A549 (cell line): ENCODE results near the gene ITSN2. TPM values are rescaled to one million over a fixed set of nuclear protein-coding genes. Genes with fewer than 3 reads are reported as not detected.

Experiments
- ATAC-seq, 2 experiments: fragments of 200-7000 bp in 1 of 2; fragments of >200 bp in 1 of 2; cut with Nextera tagmentation in 1 of 2; cut with Tn5 transposase in 1 of 2; 3 replicates each; pipeline versions ENCODE4 v1.8.0 to v1.9.1; 2018 to 2020; ENCODE audit warnings: mild to moderate bottlenecking in 1 of 2, moderate library complexity in 1 of 2
- CTCF ChIA-PET: fragments of 300-600 bp; sonication (Branson Sonifier 250); formaldehyde crosslinking; extraction: SDS; loops from one replicate; lab custom pipeline; 2021; ENCODE audit warnings: antibody characterized with exemption, inconsistent platforms; lab: Yijun Ruan, JAX
- POLR2A ChIA-PET: fragments of 350-600 bp; formaldehyde crosslinking; extraction: SDS; loops from one replicate; lab custom pipeline; 2021; ENCODE audit warnings: antibody characterized with exemption, inconsistent platforms; lab: Yijun Ruan, JAX
- DNase-seq, 2 experiments: peaks; one replicate each; pipeline versions ENCODE4 v3.0.0 to v3.0.0-alpha.2; 2011 to 2016; ENCODE audit warnings: low read depth in 1 of 2, low spot score in 1 of 2
- FAIRE-seq: peaks from 2 replicates; lab custom pipeline; 2011; peaks lifted over from hg19 to GRCh38; lab: Jason Lieb, UNC
- H3K27ac ChIP-seq, 2 experiments: fragments of >200 bp; sonication (Bioruptor Twin); formaldehyde crosslinking; 3 replicates each; pipeline ENCODE4 v1.5.1; 2016 to 2017
- H3K4me1 ChIP-seq: fragments of >200 bp; sonication (Bioruptor Twin); formaldehyde crosslinking; 3 replicates; pipeline ENCODE4 v1.6.1; 2016
- H3K4me2 ChIP-seq: fragments of >200 bp; sonication (Bioruptor Twin); formaldehyde crosslinking; 3 replicates; pipeline ENCODE4 v1.6.1; 2016
- H3K4me3 ChIP-seq: fragments of >200 bp; sonication (Bioruptor Twin); formaldehyde crosslinking; 3 replicates; pipeline ENCODE4 v1.5.1; 2016
- H3K9me3 ChIP-seq: fragments of >200 bp; sonication (Bioruptor Twin); formaldehyde crosslinking; 3 replicates; pipeline ENCODE4 v1.6.1; 2016
- BCL3 ChIP-seq: fragments of >200 bp; sonication (Bioruptor Twin); formaldehyde crosslinking; IDR thresholded peaks from 3 replicates; pipeline ENCODE4 v1.6.1; 2016
- CEBPB ChIP-seq, 2 experiments: fragments of >200 bp in 1 of 2; sonication (Bioruptor Twin) in 1 of 2; formaldehyde crosslinking in 1 of 2; IDR thresholded peaks; 2 replicates each; pipeline ENCODE4 v1.6.1; 2012 to 2016
- CHD2 ChIP-seq: fragments of 150-350 bp; IDR thresholded peaks from 2 replicates; pipeline ENCODE4 v1.6.1; 2014; ENCODE audit warnings: low read length; ENCODE audit not compliant: partially characterized antibody
- CTCF ChIP-seq: fragments of >200 bp; sonication (Bioruptor Twin); formaldehyde crosslinking; IDR thresholded peaks from 3 replicates; pipeline ENCODE4 v1.5.1; 2016
- E2F6 ChIP-seq: IDR thresholded peaks from 2 replicates; pipeline ENCODE4 v1.6.1; 2012; ENCODE audit warnings: low read depth, borderline replicate concordance
- EHMT2 ChIP-seq: fragments of 200-600 bp; sonication (generic); IDR thresholded peaks from 2 replicates; pipeline ENCODE4 v1.6.1; 2016; ENCODE audit warnings: antibody characterized with exemption, low read depth, mild to moderate bottlenecking, moderate library complexity
- ESRRA ChIP-seq: fragments of 150-350 bp; IDR thresholded peaks from 2 replicates; pipeline ENCODE4 v1.6.1; 2014; ENCODE audit warnings: mild to moderate bottlenecking, low read length, borderline replicate concordance
- FOXS1 ChIP-seq: fragments of 250-450 bp; sonication (Bioruptor Pico); IDR thresholded peaks from 2 replicates; pipeline ENCODE4 v1.5.0; 2020; ENCODE audit warnings: mild to moderate bottlenecking, moderate library complexity
- GATA3 ChIP-seq: IDR thresholded peaks from 2 replicates; pipeline ENCODE4 v1.6.1; 2012; ENCODE audit warnings: borderline replicate concordance
- HDAC2 ChIP-seq: fragments of 200-600 bp; sonication (generic); IDR thresholded peaks from 2 replicates; pipeline ENCODE4 v1.6.1; 2016
- HEYL ChIP-seq: fragments of 250-450 bp; sonication (Bioruptor Pico); IDR thresholded peaks from 2 replicates; pipeline ENCODE4 v1.8.0; 2021; ENCODE audit warnings: mild to moderate bottlenecking, moderate library complexity
- HOXA7 ChIP-seq: fragments of 250-450 bp; sonication (Bioruptor Pico); IDR thresholded peaks from 2 replicates; pipeline ENCODE4 v1.5.0; 2020; ENCODE audit warnings: mild to moderate bottlenecking, moderate library complexity
- KDM1A ChIP-seq: fragments of 200-600 bp; sonication (generic); IDR thresholded peaks from 2 replicates; pipeline ENCODE4 v1.6.1; 2016; ENCODE audit warnings: low read depth, mild to moderate bottlenecking
- MAFK ChIP-seq: fragments of 450-650 bp; IDR thresholded peaks from 2 replicates; pipeline ENCODE4 v1.6.1; 2014; ENCODE audit not compliant: partially characterized antibody
- MYC ChIP-seq: IDR thresholded peaks from 2 replicates; pipeline ENCODE4 v1.6.1; 2012; ENCODE audit warnings: mild to moderate bottlenecking, inconsistent platforms, low read length, improper control_type of control experiment, borderline replicate concordance
- NR3C1 ChIP-seq: fragments of >200 bp; sonication (Bioruptor Twin); formaldehyde crosslinking; IDR thresholded peaks from 3 replicates; pipeline ENCODE4 v1.6.1; 2017
- POLR2AphosphoS2 ChIP-seq: conservative IDR thresholded peaks from 2 replicates; pipeline ENCODE4 v1.6.1; 2012; ENCODE audit warnings: low read length, improper control_type of control experiment, inconsistent platforms
- RAD21 ChIP-seq, 2 experiments: fragments of >200 bp in 1 of 2; sonication (Bioruptor Twin) in 1 of 2; formaldehyde crosslinking in 1 of 2; IDR thresholded peaks in 1 of 2; conservative IDR thresholded peaks in 1 of 2; 2 replicates in 1 of 2; 3 replicates in 1 of 2; pipeline ENCODE4 v1.6.1; 2012 to 2018; ENCODE audit warnings: inconsistent platforms in 1 of 2
- RCOR1 ChIP-seq: fragments of 150-350 bp; IDR thresholded peaks from 2 replicates; pipeline ENCODE4 v1.6.1; 2014; ENCODE audit warnings: antibody characterized with exemption, low read length, low read depth
- TP53 ChIP-seq: fragments of 250-450 bp; sonication (Bioruptor Pico); IDR thresholded peaks from 2 replicates; pipeline ENCODE4 v1.5.0; 2021; ENCODE audit warnings: mild to moderate bottlenecking, moderate library complexity
- ZC3H11A ChIP-seq: fragments of 450-650 bp; IDR thresholded peaks from 2 replicates; pipeline ENCODE4 v1.6.1; 2014; ENCODE audit warnings: antibody characterized with exemption, mild to moderate bottlenecking
- ZNF302 ChIP-seq: fragments of 250-450 bp; sonication (Bioruptor Pico); IDR thresholded peaks from 2 replicates; pipeline ENCODE4 v1.9.0; 2021; ENCODE audit warnings: inconsistent platforms, mild to moderate bottlenecking, moderate library complexity
- WGBS: methylation state at CpG from one replicate; pipeline ENCODE4 v1.1.6; 2017; ENCODE audit errors: missing lambda C conversion rate; 5-methylcytosine and 5-hydroxymethylcytosine counted together
- polyA plus RNA-seq, 4 experiments: library from polyadenylated mRNA; depleted of rRNA in 3 of 4; stranded (reverse); fragments of >200 nt; fragmentation: RNase III in 1 of 4; extraction: RNeasy Plus Mini Kit Qiagen cat#74134 plus additional on column Dnase treatment in 1 of 4; gene quantifications; 2 replicates in 3 of 4; 3 replicates in 1 of 4; pipeline ENCODE4 v1.2.3, GENCODE V29; 2011 to 2017

ITSN2 gene
- polyA plus RNA-seq, 2 of the 4 experiments (the other 2 are of a cell fraction), result 19.8 to 48.3 TPM

- no peaks in the 10 kb centered on the region for H3K9me3 ChIP-seq
- ChIA-PET CTCF (no interaction called here), POLR2A (interaction anchor here (0.6 kb wide), 1 partner anchor 131 kb away, joined by 5 read pairs; no protein-coding TSS in a partner anchor)
- H3K4me3 ChIP-seq, result no peak overlapping the region
- peak; percentile 21 to 58 for DNase-seq
- peak; percentile 69 to 85; a peak in 5 of 6 replicates for ATAC-seq
- WGBS, result 71% methylated on average over 6 of the region's 6 CpGs
- peaks cover 9% of the 10 kb centered on the region; the same call in 1 of the 3 replicates for H3K4me1 ChIP-seq
- no peak overlapping the region; a peak in 1 of 6 replicates for H3K27ac ChIP-seq
- H3K4me2 ChIP-seq, result peak overlapping the region; percentile 1; the same call in 1 of the 3 replicates
- FAIRE-seq, result peak; percentile 84
- TF ChIP-seq MAFK (peak; percentile 37), CEBPB (IDR thresholded peaks at IDR 0.05) (peak in 1 of 2 experiments; percentile 40; a peak in 1 of 4 replicates), BCL3 (no peak)
These were observed 106.9 kb downstream of the ITSN2 start for GRCh38 chr2:24253303-24253919.

GRCh38 chr2:24247592-24247991, 112.7 kb downstream of the ITSN2 start:
- no peak for FAIRE-seq
- POLR2A ChIA-PET, result no interaction called here

GRCh38 chr2:24247164-24247563, 113.2 kb downstream of the ITSN2 start:
- Histone ChIP-seq H3K4me2 (no peak overlapping the region), H3K4me3 (no peak overlapping the region), H3K9me3 (no peaks in the 10 kb centered on the region), H3K27ac (no peak overlapping the region), H3K4me1 (peaks cover 10% of the 10 kb centered on the region)
- ATAC-seq (0 out of 6 replicates have a peak, but pooled peaks of 1 of the 2 experiments have one; percentile 24), FAIRE-seq (no peak), DNase-seq (no peak)
- CTCF ChIA-PET, result interaction anchor here (0.7 to 1.2 kb wide), 3 partner anchors 11 to 1008 kb away, joined by 3 to 4 read pairs (median 3); partner anchors contain the start of gene TP53I3
- 86% methylated on average over 1 of the region's 1 CpG for WGBS
- TF ChIP-seq MYC (no peak), HEYL (no peak), POLR2AphosphoS2 (no peak), FOXS1 (CRISPR knock-in tag) (no peak), CHD2 (no peak), HOXA7 (no peak), NR3C1 (no peak), EHMT2 (no peak), ZC3H11A (no peak), GATA3 (no peak), HDAC2 (no peak), ZNF302 (CRISPR knock-in tag) (no peak), RCOR1 (no peak), CTCF (no peak)
- POLR2A ChIA-PET, result no interaction called here

More at GRCh38 chr2:24247592-24247991, 112.7 kb downstream of the ITSN2 start:
- WGBS, result 57% methylated on average over 3 of the region's 3 CpGs
- H3K4me1 ChIP-seq, result peaks cover 10% of the 10 kb centered on the region
- no peak overlapping the region for H3K4me3 ChIP-seq
- DNase-seq (no peak), ATAC-seq (no peak)
- no peaks in the 10 kb centered on the region for H3K9me3 ChIP-seq
- TF ChIP-seq TP53 (no peak), POLR2AphosphoS2 (no peak), E2F6 (no peak), RAD21 (conservative IDR thresholded peaks at IDR 0.05 in 1 of 2, IDR thresholded peaks at IDR 0.05 in 1 of 2) (no peak), KDM1A (no peak), ESRRA (no peak)
- no peak overlapping the region for H3K4me2 ChIP-seq
- H3K27ac ChIP-seq, result no peak overlapping the region
- CTCF ChIA-PET, result interaction anchor here (1.2 kb wide), 2 partner anchors 11 to 163 kb away, joined by 3 read pairs; partner anchors contain the start of gene TP53I3
